ENCODE data around the gene ZNF217. TPM values are rescaled to one million over a fixed set of nuclear protein-coding genes. Genes with fewer than 3 reads are reported as not detected.
"Not testable (repeated sequence)": the region's sequence is repeated elsewhere in the genome, so short reads cannot be mapped to it uniquely, and the experiment has no call there.

Gene ZNF217
- total and polyA plus RNA-seq, 5 donors: 4.5 to 15.6 (median 9.9) TPM

GRCh38 chr20:53590122-53590521, 3.5 kb downstream of the ZNF217 start:
- not testable (repeated sequence) for H3K4me3 ChIP-seq (ENCODE audit: low read length); H3K27ac ChIP-seq (ENCODE audit: low read length); ATAC-seq; H3K4me1 ChIP-seq (ENCODE audit: control insufficient read depth, insufficient read depth, low read length); H3K9me3 ChIP-seq (ENCODE audit: control insufficient read depth, low read length); DNase-seq; H3K27me3 ChIP-seq (ENCODE audit: control insufficient read depth, insufficient read depth)
- intact Hi-C loops (cut with DNase I): loop anchor here in 1 of 4 donors (10.0 kb wide), 1 partner anchor 145 kb away; no protein-coding TSS in a partner anchor
- WGBS: 45% methylated on average over 2 of the region's 2 CpGs

- H3K9me3 ChIP-seq (ENCODE audit: control insufficient read depth, low read length); H3K4me1 ChIP-seq (ENCODE audit: control insufficient read depth, insufficient read depth, low read length); H3K27me3 ChIP-seq (ENCODE audit: control insufficient read depth, insufficient read depth); ATAC-seq: not testable (repeated sequence)
- H3K4me3 ChIP-seq (ENCODE audit: low read length): peak overlapping the region; percentile 57
- WGBS: 13% methylated on average over 12 of the region's 12 CpGs
- intact Hi-C loops (cut with DNase I): loop anchor here in 1 of 4 donors (10.0 kb wide), 1 partner anchor 145 kb away; no protein-coding TSS in a partner anchor
- peak in 2 of 3 donors; percentile 37 to 48 for DNase-seq
- peak overlapping the region; percentile 64 for H3K27ac ChIP-seq (ENCODE audit: low read length)
These were observed 4.1 kb downstream of the ZNF217 start for GRCh38 chr20:53589321-53590065.

GRCh38 chr20:53587157-53587703, 6.4 kb downstream of the ZNF217 start:
- H3K9me3 ChIP-seq (ENCODE audit: control insufficient read depth, low read length); intact Hi-C loops (cut with DNase I); H3K4me1 ChIP-seq (ENCODE audit: control insufficient read depth, insufficient read depth, low read length); H3K27ac ChIP-seq (ENCODE audit: low read length); H3K27me3 ChIP-seq (ENCODE audit: control insufficient read depth, insufficient read depth); ATAC-seq; H3K4me3 ChIP-seq (ENCODE audit: low read length); DNase-seq: not testable (repeated sequence)
- WGBS: 95% methylated on average over 1 of the region's 1 CpG

GRCh38 chr20:53586640-53587039, 7.0 kb downstream of the ZNF217 start:
- Histone ChIP-seq H3K4me3 (ENCODE audit: low read length) (no peak overlapping the region), H3K27ac (ENCODE audit: low read length) (no peak overlapping the region), H3K27me3 (ENCODE audit: control insufficient read depth, insufficient read depth) (no peaks in the 10 kb centered on the region), H3K9me3 (ENCODE audit: control insufficient read depth, low read length) (no peaks in the 10 kb centered on the region), H3K4me1 (ENCODE audit: control insufficient read depth, insufficient read depth, low read length) (peaks cover 8% of the 10 kb centered on the region)
- ATAC-seq: no peak
- intact Hi-C loops (cut with DNase I): no loop called here
- WGBS: 33% methylated on average over 6 of the region's 6 CpGs
- DNase-seq: no peak

- intact Hi-C loops (cut with DNase I); H3K27me3 ChIP-seq (ENCODE audit: control insufficient read depth, insufficient read depth); H3K9me3 ChIP-seq (ENCODE audit: control insufficient read depth, low read length); H3K27ac ChIP-seq (ENCODE audit: low read length); DNase-seq; H3K4me3 ChIP-seq (ENCODE audit: low read length); H3K4me1 ChIP-seq (ENCODE audit: control insufficient read depth, insufficient read depth, low read length); ATAC-seq: not testable (repeated sequence)
- 77% methylated on average over 5 of the region's 5 CpGs for WGBS
These were observed 7.7 kb downstream of the ZNF217 start for GRCh38 chr20:53585910-53586309.

- H3K27me3 ChIP-seq (ENCODE audit: control insufficient read depth, insufficient read depth); H3K9me3 ChIP-seq (ENCODE audit: control insufficient read depth, low read length); ATAC-seq; DNase-seq; H3K27ac ChIP-seq (ENCODE audit: low read length); H3K4me3 ChIP-seq (ENCODE audit: low read length); intact Hi-C loops (cut with DNase I): not testable (repeated sequence)
- WGBS: 79% methylated on average over 6 of the region's 6 CpGs
- H3K4me1 ChIP-seq (ENCODE audit: control insufficient read depth, insufficient read depth, low read length): peaks cover 10% of the 10 kb centered on the region
These were observed 8.6 kb downstream of the ZNF217 start for GRCh38 chr20:53585004-53585569.

- ATAC-seq; H3K4me3 ChIP-seq (ENCODE audit: low read length); H3K27me3 ChIP-seq (ENCODE audit: control insufficient read depth, insufficient read depth); H3K27ac ChIP-seq (ENCODE audit: low read length); DNase-seq; intact Hi-C loops (cut with DNase I); H3K9me3 ChIP-seq (ENCODE audit: control insufficient read depth, low read length): not testable (repeated sequence)
- 37% methylated on average over 3 of the region's 3 CpGs for WGBS
- peaks cover 10% of the 10 kb centered on the region for H3K4me1 ChIP-seq (ENCODE audit: control insufficient read depth, insufficient read depth, low read length)
These were observed 9.1 kb downstream of the ZNF217 start for GRCh38 chr20:53584550-53584913.

GRCh38 chr20:53583660-53584549, 9.7 kb downstream of the ZNF217 start:
- WGBS: 23% methylated on average over 3 of the region's 3 CpGs
- H3K27ac ChIP-seq (ENCODE audit: low read length); H3K4me3 ChIP-seq (ENCODE audit: low read length); H3K9me3 ChIP-seq (ENCODE audit: control insufficient read depth, low read length); H3K27me3 ChIP-seq (ENCODE audit: control insufficient read depth, insufficient read depth); DNase-seq; ATAC-seq; intact Hi-C loops (cut with DNase I): not testable (repeated sequence)
- peaks cover 10% of the 10 kb centered on the region for H3K4me1 ChIP-seq (ENCODE audit: control insufficient read depth, insufficient read depth, low read length)

- DNase-seq (peak in 2 of 3 donors; percentile 26 to 34), ATAC-seq (peak; percentile 71 to 83)
- H3K27ac ChIP-seq (ENCODE audit: low read length): peak overlapping the region; percentile 73
- H3K9me3 ChIP-seq (ENCODE audit: control insufficient read depth, low read length): no peaks in the 10 kb centered on the region
- H3K4me3 ChIP-seq (ENCODE audit: low read length): no peak overlapping the region
- peaks cover 10% of the 10 kb centered on the region for H3K4me1 ChIP-seq (ENCODE audit: control insufficient read depth, insufficient read depth, low read length)
- intact Hi-C loops (cut with DNase I): no loop called here
- H3K27me3 ChIP-seq (ENCODE audit: control insufficient read depth, insufficient read depth): no peaks in the 10 kb centered on the region
- 46% methylated on average over 13 of the region's 13 CpGs for WGBS
These were observed 10.9 kb downstream of the ZNF217 start for GRCh38 chr20:53582574-53583351.

- Histone ChIP-seq H3K27me3 (ENCODE audit: control insufficient read depth, insufficient read depth) (no peaks in the 10 kb centered on the region), H3K9me3 (ENCODE audit: control insufficient read depth, low read length) (no peaks in the 10 kb centered on the region), H3K27ac (ENCODE audit: low read length) (peak overlapping the region; percentile 73), H3K4me1 (ENCODE audit: control insufficient read depth, insufficient read depth, low read length) (peaks cover 10% of the 10 kb centered on the region), H3K4me3 (ENCODE audit: low read length) (no peak overlapping the region)
- intact Hi-C loops (cut with DNase I): no loop called here
- no peak for ATAC-seq
- DNase-seq: no peak
- 89% methylated on average over 9 of the region's 9 CpGs for WGBS
These were observed 11.4 kb downstream of the ZNF217 start for GRCh38 chr20:53582251-53582570.

Measured in right cardiac atrium (tissue), 5 donors.